ENCODE measurements around the gene ARHGAP10. TPM values are rescaled to one million over a fixed set of nuclear protein-coding genes. Genes with fewer than 3 reads are reported as not detected.

ARHGAP10 gene
- total RNA-seq, 1 experiment from 2014 or later, result 15.2 TPM

DNA sequence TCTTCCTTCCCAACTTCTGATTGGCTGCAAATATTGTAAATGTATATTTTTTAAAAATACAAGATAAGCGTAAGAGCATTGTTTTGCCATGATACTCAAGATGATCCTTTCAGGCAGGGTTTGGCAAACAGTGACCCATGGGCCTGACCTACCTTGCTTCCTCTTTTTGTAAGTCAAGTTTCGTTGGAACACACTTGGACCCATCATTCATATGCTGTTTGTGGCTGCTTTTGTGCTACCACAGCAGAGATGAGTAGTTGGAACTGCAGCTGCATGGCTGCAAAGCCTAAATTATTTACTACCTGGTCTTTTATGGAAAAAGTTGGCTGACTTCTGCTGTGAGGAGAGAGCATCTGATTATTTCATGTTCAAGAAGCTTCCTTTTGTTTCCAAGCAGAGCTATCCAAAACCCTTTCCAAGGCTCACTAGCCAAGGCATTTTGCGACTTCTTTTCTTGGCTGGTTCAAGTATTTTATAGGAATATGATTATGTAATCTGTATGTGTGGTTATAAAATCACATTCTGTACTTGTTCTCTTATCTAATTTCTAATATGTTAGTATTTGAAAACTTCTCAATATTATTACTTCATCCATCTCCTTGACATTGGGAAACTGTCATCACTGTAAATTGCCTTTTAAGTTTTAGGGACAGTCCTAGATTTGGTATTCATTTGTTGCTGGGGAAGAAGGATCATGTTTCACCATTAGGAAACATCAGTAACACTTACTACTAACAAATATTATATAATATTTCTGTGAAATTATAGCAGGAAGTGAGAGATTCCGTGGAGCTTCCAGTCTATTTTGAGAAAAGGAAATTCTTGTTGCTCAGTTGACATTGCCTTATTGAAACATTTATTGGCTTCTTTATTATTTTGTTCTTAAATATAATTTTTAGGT lies 109.2 kb downstream of the ARHGAP10 start:
- Histone ChIP-seq H3K36me3 (no peaks in the 10 kb centered on the region), H3K9me3 (no peaks in the 10 kb centered on the region), H3K4me3 (no peak overlapping the region), H3K27me3 (no peaks in the 10 kb centered on the region)
- no peak for DNase-seq

DNA sequence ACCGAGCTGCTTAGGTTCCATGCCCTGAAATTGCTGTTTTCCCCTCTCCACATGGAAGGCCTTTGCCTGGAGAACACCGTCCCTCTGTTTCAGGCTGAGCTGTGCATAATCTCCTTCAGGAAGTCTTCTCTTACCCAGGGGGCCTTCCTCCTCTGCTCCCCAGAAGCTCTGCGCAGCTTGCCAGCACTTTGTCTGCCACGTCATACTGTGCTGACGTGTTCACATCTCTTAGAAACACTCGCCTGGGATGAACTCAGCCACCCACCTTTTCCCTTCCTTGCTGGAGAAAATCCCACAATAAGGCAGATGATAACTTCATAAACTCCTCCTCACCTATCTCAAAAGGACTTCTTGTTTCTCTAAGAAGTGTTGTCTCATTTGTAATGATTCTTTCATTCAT lies 110.7 kb downstream of the ARHGAP10 start:
- Histone ChIP-seq H3K27me3 (no peaks in the 10 kb centered on the region), H3K9me3 (no peaks in the 10 kb centered on the region), H3K36me3 (no peaks in the 10 kb centered on the region), H3K4me3 (no peak overlapping the region)
- no peak for DNase-seq

DNA sequence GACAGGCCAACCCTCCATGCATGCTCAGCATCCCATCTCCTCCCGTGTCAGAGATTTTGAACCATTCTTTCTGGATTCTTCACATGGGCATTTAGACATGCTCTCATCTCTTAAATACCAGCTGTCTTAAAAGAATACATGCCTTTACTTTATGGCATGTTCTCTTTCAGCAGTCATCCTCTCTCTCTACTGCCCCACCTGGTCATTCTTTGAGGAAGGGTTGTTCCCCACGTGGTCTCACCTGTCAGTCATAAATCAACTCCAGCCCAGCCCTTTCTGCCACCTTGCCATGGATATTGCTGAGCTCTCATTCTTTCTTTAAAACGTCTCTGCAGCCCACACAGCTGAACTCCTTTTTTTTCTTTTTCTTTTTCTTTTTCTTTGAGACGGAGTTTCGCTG lies 111.3 kb downstream of the ARHGAP10 start:
- Histone ChIP-seq H3K9me3 (no peaks in the 10 kb centered on the region), H3K27me3 (no peaks in the 10 kb centered on the region), H3K4me3 (no peak overlapping the region), H3K36me3 (no peaks in the 10 kb centered on the region)
- DNase-seq, result no peak

DNA sequence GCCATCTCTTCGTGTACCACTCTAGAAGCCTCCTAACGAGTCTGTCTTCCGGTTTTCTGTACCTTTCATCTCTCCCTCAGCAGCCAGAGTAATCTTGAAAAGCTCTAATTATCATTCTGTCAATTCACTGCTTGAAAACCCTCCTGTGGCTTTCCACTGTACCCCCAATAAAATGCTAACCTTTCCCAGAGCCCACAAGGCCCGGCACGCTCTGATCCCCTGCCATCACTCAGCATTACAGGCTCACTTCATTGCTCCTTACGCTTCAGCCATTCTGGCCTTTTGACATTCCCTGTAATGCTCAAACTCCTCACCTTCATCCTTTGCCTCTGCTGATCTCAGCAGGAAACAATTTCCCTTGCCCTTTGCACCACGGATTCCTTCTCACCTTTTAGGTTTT lies 112.9 kb downstream of the ARHGAP10 start:
- no peak for DNase-seq
- H3K36me3 ChIP-seq, result no peaks in the 10 kb centered on the region
- H3K27me3 ChIP-seq, result no peaks in the 10 kb centered on the region
- no peaks in the 10 kb centered on the region for H3K9me3 ChIP-seq
- H3K4me3 ChIP-seq, result no peak overlapping the region

DNA sequence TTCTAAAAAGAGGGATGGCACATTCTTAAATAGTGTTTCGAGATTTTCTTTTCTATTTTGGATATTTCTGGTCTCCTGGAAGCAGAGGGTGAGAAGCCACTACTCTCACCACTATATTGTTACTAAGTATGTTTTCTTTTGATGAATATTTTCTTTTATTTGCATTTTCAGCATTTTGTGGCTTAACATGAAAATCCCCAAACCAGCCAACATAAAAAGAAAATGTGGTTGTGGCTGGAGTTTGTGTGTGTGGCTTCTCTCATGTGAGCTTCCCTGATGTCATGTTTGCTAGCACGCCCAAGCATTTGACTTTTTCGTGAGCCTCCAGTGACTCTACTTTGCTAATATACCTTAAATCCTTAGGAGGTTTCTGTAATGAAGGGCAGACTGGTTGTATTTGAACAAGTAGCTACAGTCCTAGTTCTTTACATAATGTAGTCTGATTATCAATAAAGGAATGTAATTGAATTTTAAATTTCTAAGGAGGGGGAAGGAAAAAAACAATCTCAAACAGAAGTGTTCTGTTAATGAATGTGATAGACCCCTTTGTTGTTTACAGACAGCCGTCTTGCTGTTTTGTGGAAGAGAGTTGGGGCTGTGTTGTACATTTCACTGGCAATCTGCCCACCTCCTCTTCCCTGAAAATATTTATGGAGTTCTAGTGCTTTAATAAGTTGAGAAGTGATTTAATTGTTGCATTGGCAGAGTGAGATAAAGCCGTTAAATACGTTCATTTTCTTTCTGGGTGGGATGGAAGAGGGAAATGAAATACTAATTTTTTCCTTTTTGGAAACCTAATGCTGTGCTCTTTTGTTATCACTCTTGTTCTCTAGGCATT lies 114.6 kb downstream of the ARHGAP10 start:
- Histone ChIP-seq H3K9me3 (no peaks in the 10 kb centered on the region), H3K4me3 (no peak overlapping the region), H3K27me3 (no peaks in the 10 kb centered on the region), H3K36me3 (no peaks in the 10 kb centered on the region)
- DNase-seq, result no peak

DNA sequence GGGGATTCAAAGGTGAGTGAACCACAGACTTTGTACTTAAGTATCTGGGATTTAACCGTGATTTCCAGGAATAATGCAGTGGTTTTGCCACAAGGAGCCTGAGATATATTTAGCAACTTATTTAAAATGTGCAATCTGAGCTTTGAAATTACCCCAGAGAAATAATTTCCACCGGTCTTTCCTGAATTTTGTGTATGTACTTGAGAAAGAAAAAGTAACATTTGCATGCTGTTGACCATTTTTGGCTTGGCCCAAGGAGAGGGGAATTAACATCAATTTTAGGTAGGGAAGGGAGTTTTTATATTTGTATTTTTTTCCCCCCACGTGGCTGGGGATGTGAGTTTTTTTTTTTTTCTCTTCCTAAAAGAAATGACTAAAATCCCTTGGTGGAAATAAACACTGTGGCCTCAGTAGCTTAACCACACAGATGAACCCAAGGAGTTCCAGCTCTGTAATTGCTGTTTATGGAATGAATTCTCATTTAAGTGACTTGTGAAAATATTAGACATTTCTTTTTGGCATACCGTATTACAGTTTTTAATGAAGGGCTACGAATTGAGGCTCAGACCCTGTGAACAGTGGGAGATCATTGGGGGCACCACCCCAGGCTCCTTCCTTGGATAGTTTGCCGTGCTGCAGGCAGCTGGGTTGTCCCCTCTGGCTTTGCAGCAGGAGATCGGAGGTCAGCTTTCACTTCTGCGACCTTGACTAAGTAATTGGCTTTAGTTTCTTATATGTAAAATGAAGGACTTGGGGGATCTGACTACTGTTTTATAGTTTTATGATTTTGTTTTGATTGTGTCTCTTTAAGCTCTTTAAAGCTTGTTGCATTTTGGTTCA lies 116.1 kb downstream of the ARHGAP10 start:
- H3K36me3 ChIP-seq, result no peaks in the 10 kb centered on the region
- H3K9me3 ChIP-seq, result no peaks in the 10 kb centered on the region
- no peak for DNase-seq
- H3K27me3 ChIP-seq, result no peaks in the 10 kb centered on the region
- no peak overlapping the region for H3K4me3 ChIP-seq

DNA sequence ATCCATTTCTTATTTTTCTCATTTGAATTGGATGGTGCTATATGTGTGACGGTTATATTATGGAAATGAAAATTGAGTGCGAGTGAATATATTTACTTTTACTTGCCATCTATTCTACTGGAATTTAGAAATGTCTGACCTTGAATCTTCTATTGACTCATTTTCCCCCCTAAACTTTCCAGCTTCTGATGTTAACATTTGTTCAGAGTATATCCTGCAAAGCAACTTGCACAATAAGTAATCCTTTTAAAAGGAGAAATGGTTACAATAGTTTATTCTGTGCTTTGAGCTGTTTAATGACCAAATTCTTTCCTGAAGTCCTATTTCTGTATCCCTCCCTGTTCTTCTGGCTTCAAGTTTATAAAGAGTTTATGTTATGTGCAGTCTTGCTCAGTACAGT lies 116.7 kb downstream of the ARHGAP10 start:
- DNase-seq, result no peak
- H3K9me3 ChIP-seq, result no peaks in the 10 kb centered on the region
- no peaks in the 10 kb centered on the region for H3K36me3 ChIP-seq
- no peak overlapping the region for H3K4me3 ChIP-seq
- H3K27me3 ChIP-seq, result no peaks in the 10 kb centered on the region

DNA sequence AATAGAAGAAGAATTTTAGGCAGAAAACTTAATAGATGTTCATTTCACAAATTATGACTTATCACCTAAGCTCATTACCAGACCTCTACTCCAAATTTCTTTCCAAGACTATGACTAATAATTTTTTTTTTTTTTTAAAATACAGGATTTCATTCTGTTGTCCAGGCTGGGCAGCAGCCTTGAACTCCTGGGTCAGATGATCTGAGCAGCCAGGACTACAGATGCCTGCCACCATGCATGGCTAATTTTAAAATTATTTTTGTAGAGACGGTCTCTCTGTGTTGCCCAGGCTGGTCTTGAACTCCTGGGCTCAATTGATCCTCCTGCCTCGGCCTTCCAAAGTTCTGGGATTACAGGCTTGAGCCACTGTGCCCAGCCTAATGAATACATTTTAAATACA lies 119.2 kb downstream of the ARHGAP10 start:
- Histone ChIP-seq H3K9me3 (no peaks in the 10 kb centered on the region), H3K4me3 (no peak overlapping the region), H3K27me3 (no peaks in the 10 kb centered on the region), H3K36me3 (no peaks in the 10 kb centered on the region)
- DNase-seq, result no peak

DNA sequence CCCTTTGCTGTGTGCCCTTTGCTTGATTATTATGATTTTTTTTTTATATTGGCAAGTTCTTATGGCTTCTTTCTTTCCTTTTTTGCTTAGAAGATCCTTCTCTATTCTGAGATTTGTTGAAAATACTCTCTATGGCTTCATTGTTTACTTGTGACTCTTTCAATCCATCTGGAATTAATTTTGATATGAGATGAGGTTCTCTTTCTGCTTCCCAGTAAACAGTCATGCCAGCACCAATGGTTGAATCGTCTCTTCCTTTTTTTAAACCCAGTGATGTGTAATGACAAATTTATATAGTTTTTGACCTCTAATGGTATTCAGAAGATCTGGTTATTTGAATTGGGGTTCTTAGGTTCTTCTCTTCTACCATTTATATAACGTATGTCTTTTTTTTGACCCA lies 121.8 kb downstream of the ARHGAP10 start:
- Histone ChIP-seq H3K36me3 (peaks cover 3% of the 10 kb centered on the region; the same call in 1 of the 2 replicates), H3K4me3 (no peak overlapping the region), H3K27me3 (no peaks in the 10 kb centered on the region), H3K9me3 (no peaks in the 10 kb centered on the region)
- DNase-seq, result no peak

DNA sequence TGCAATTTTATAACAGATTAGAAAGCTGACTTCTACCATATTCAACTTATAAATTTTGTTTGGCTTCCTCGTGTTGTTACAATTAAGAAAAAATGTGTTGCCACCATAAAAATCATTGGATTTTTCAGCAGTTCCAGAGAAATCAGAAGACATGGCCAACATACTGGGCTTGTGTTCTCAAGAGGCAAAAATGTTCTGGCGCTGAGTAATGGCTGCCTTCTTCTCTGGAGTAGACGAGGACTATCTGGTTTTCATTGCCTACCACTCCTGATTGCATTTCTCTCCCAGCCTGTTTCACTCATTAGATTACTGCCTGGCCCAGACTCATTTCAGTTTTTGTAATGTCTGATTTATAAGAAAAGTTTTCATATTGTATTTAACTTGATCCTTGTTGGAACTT lies 122.3 kb downstream of the ARHGAP10 start:
- H3K4me3 ChIP-seq, result no peak overlapping the region
- no peak for DNase-seq
- H3K36me3 ChIP-seq, result peaks cover 3% of the 10 kb centered on the region; the same call in 1 of the 2 replicates
- H3K9me3 ChIP-seq, result no peaks in the 10 kb centered on the region
- no peaks in the 10 kb centered on the region for H3K27me3 ChIP-seq

DNA sequence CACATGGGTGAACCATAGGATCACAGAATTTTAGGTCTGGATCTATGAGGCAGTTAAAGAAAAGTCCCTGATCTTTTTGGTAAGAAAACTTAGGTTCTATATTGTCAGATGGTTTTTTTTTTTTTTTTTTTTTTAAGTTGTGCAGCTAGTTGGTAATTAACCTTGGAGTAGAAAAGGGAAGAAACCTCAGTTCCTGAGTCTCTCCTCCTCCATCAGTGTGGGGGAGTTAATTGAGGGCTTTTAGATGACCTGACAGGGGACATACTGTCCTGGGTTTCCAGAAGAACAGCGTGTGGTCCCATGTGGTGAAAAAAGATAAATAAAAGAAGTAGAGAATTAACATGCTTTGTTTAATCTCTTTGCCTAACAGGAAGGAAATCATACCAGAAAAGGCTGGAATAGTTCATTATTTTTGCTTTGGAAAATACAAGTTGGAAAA lies 123.7 kb downstream of the ARHGAP10 start:
- Histone ChIP-seq H3K9me3 (no peaks in the 10 kb centered on the region), H3K4me3 (no peak overlapping the region), H3K27me3 (no peaks in the 10 kb centered on the region), H3K36me3 (peaks cover 3% of the 10 kb centered on the region; the same call in 1 of the 2 replicates)
- DNase-seq, result no peak

DNA sequence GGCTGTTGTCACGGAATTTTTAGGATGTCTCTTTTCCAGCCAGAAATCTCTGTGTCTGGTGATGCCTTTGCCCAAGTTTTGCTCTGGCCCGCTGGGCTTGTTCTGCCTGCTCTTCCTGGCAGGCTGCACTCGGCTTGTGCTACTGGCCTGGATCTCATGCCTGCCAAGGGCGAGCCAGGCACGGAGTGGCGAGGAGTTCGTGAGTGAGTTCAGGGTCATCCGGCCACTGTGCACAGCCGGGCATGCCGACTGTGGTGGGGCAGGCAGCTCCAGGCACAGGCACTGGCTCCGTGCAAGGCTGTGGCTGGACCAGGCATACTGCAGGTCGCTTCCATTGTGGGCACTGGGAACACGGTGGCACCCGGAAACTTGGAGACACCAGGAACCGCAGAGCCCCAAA lies 129.1 kb downstream of the ARHGAP10 start:
- Histone ChIP-seq H3K4me3 (no peak overlapping the region), H3K27me3 (no peaks in the 10 kb centered on the region), H3K36me3 (peaks cover 3% of the 10 kb centered on the region), H3K9me3 (no peaks in the 10 kb centered on the region)
- DNase-seq, result no peak

DNA sequence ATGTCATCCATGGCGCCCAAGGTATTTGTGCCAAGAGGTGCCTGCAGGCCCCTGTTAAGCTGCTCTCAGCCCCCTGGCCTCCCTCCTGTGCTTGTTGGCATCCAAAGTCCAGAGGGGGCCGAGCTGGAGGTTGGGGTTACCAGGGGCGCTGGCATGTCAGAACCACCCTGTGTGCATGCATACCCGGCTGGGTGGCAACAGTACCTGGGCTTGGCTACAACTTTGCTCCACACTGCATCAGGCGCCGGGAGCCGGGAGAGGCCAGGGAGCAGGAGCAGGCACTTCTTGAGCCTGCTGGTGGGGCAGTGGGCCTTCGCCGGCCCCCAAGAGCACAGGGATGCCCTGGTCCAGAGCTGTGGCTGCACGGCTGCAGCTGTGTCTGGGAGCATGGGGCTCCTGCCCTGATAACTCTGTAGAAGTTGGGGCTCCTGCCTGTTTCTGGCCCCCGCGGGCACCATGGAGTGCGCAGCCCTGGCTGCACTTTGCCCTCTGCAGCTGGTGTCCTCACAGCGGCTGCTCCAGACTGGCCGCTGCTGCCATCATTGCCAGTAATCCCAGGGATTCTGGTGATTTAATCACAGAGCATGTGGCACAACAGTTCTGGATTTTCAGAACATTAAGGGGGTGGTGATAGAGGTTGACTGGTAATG lies 130.3 kb downstream of the ARHGAP10 start:
- no peaks in the 10 kb centered on the region for H3K9me3 ChIP-seq
- H3K4me3 ChIP-seq, result no peak overlapping the region
- peaks cover 3% of the 10 kb centered on the region for H3K36me3 ChIP-seq
- no peaks in the 10 kb centered on the region for H3K27me3 ChIP-seq
- DNase-seq, result no peak

DNA sequence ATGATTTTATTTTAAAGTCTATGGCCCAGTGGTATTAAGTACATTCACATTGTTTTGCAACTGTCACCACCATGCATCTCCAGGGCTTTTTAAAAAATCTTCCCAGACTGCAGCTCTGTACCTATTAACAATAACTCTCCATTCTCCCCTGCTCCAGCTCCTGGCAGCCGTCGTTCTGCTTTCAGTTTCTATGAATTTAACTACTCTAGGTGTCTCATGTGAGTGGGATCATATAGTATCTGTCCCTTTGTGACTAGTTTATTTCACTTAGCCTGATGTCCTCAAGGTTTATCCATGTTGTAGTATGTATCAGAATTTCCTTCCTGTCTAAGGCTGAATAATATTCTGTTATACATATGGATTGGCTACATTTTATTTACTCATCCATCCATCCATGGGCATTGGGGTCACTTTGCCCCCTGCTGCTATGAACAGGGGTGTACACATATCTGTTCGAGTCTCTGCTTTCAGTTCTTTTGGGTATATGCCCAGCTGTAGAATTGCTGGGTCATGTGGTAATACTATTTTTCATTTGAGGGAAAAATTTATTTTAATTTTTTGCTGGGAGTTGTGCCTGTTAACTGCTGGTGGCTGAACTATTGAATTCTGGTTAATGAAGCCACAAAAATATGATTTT lies 131.3 kb downstream of the ARHGAP10 start:
- H3K9me3 ChIP-seq, result no peaks in the 10 kb centered on the region
- DNase-seq, result no peak
- H3K4me3 ChIP-seq, result no peak overlapping the region
- H3K36me3 ChIP-seq, result no peaks in the 10 kb centered on the region; the same call in none of the 2 replicates
- H3K27me3 ChIP-seq, result no peaks in the 10 kb centered on the region

DNA sequence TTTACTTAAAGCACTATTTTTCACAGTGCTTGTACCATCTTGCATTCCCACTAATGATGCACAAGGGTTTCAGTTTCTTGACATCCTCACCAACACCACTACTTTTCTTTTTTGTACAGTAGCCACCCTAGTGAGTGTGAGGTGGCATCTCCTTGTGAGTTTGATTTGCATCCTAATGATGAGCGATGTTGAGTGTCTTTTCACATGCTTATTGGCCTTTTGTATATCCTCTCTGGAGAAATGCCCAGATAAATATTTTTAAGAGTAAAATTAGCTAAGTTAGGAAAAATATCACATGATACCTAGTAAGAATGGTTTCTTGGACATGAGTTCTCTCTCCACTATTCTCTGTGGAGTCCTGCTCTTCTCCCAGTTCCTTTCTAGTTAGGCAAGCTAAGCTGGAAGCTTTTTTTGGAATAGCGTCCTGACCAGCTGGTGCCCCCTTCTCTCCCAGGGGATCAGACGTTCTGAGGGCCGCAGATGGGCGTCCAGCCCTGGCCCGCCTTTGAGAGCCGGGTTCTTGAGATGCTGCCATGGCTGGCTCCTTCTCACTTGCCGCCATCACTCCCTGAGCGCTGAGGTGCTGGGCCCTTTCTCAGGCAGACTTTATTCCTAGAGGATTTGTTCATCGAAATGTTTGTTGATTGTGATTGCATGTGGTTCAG lies 132.1 kb downstream of the ARHGAP10 start:
- Histone ChIP-seq H3K36me3 (no peaks in the 10 kb centered on the region; the same call in none of the 2 replicates), H3K4me3 (no peak overlapping the region), H3K9me3 (no peaks in the 10 kb centered on the region), H3K27me3 (no peaks in the 10 kb centered on the region)
- DNase-seq, result no peak

All from MG63 (cell line).